Measurements from ENCODE around the gene BTBD19. TPM values are rescaled to one million over a fixed set of nuclear protein-coding genes. Genes with fewer than 3 reads are reported as not detected.

The BTBD19 gene
- total RNA-seq, 1 donor from 2014 or later = 4.4 TPM

DNA sequence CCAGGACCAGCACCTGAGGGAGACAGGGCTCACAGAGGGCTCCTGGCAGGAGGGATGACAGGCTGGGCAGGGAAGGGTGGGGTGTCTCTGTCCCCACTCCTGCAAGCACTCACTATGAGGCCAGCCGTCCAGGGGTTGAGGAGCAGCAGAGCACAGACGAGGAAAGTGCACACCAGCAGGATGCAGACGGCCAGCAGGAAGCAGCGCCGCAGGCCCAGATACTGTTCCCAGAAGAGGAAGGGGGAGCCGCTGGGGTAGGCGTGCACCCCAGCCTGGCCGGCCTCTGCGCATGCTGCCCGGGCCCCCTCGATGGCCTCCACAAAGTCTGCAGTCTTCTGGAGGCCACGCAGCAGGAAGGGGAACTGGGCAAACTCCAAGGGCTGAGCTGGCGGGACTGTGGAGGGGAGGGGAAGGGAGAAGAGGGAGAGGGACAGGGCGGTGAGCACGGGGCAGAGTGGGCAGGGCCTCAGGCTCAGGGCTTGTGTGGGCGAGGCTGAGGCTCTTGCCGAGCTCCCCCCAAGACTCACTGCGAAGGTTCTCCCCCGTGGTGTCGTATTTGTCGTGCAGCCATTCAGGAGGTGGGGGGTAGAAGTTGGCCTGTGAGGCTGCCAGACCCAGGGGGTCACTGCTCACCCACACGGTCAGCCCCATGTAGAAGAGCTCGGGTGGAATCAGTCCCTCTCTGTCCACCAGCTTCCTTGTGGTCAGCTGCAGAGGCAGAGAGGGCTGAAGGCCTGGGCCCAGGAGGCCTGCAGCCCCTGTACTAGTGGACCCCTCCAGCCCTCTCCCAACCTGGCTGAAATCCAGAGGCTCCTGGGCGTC, 18.3 kb downstream of the BTBD19 start:
- DNase-seq (ENCODE audit: low read depth) = no peak
- no peak for TF ChIP-seq CTCF (IDR thresholded peaks at IDR 0.05; ENCODE audit: insufficient read depth, low read length, poor library complexity, severe bottlenecking)
- Histone ChIP-seq H3K36me3 (ENCODE audit: control insufficient read depth, insufficient read depth, low read length) (no peaks in the 10 kb centered on the region), H3K27me3 (ENCODE audit: control insufficient read depth, insufficient read depth, low read length) (no peaks in the 10 kb centered on the region), H3K4me3 (ENCODE audit: low read depth, low read length) (no peak overlapping the region)

DNA sequence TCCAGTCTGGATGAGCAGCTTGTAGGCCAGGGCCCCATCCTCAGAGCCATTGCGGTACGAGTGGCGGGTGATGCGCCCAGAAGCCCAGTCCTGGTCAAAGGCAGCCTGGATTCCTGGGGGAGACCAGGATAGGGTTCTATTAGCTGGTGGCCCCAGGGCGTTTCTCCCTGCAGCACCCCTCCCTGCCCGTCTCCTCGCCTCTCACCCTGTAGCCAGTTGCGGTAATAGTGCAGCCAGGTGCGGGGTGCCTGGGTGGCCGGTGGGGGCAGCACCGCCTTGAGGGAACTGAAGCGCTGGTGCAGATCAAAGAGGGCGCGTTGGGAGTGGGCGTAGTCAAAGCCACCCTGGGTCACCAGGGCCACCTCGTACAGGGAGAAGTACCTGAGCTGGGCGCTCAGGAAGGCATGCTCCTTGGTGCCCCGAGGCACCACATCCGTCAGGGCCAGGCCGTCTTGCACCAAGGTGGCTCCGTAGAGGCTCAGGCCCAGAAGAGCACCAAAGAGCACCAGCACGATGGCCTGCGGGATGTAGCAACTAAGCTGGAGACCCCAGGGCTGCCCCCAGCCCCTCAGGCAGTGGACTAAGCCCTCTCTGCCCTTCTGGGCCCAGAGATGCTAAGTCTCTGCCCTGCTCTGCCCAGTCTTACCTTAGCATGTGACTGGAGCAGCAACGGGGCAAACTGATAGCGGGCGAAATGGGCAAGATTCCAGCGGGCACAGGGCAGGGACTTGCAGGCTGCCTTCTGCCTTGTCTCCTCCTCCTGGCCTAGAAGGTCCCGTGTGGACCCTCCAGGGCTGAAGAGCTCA, 19.1 kb downstream of the BTBD19 start:
- no peaks in the 10 kb centered on the region for H3K36me3 ChIP-seq (ENCODE audit: control insufficient read depth, insufficient read depth, low read length)
- TF ChIP-seq CTCF (IDR thresholded peaks at IDR 0.05; ENCODE audit: insufficient read depth, low read length, poor library complexity, severe bottlenecking) = no peak
- no peak overlapping the region for H3K4me3 ChIP-seq (ENCODE audit: low read depth, low read length)
- no peak for DNase-seq (ENCODE audit: low read depth)
- no peaks in the 10 kb centered on the region for H3K27me3 ChIP-seq (ENCODE audit: control insufficient read depth, insufficient read depth, low read length)

DNA sequence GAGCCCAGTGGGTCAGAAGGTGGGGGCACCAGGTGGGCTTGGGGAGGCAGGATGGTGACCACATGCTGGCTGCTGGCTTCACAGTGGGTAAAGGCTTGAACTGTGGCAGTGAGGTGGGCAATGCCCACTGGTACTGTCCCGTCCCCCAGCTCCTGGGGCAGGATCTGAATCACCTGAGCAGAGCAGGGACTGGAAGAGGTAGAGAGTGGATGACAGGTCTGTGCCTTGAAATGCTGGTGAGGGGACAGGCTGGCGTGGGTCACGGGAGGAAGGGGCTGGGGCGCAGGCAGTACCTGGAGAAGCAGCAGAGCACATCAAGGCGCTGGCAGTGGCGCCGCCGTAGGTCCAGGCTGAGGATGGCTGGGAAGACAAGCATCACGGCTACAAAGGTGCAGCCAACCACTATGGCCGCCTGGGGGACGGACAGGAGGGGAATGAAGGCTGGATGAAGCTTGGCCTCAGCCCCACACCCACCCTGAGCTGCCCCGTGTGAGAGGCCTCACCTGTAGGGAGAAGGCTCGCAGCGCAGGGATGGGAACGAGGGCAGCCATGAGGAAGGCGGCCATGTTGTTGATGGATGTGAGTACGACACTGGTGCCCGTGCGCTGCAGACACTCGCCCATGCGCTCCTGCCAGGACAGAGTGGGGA, 19.8 kb downstream of the BTBD19 start:
- TF ChIP-seq CTCF (IDR thresholded peaks at IDR 0.05; ENCODE audit: insufficient read depth, low read length, poor library complexity, severe bottlenecking) = no peak

GRCh38 chr1:44828841-44829440, 20.6 kb downstream of the BTBD19 start:
- Histone ChIP-seq H3K36me3 (ENCODE audit: control insufficient read depth, insufficient read depth, low read length) (no peaks in the 10 kb centered on the region), H3K27me3 (ENCODE audit: control insufficient read depth, insufficient read depth, low read length) (no peaks in the 10 kb centered on the region), H3K4me3 (ENCODE audit: low read depth, low read length) (no peak overlapping the region)
- TF ChIP-seq CTCF (IDR thresholded peaks at IDR 0.05; ENCODE audit: insufficient read depth, low read length, poor library complexity, severe bottlenecking) = no peak
- DNase-seq (ENCODE audit: low read depth) = no peak

More for the DNA sequence above, 19.8 kb downstream of the BTBD19 start:
- H3K36me3 ChIP-seq (ENCODE audit: control insufficient read depth, insufficient read depth, low read length) = no peaks in the 10 kb centered on the region
- H3K27me3 ChIP-seq (ENCODE audit: control insufficient read depth, insufficient read depth, low read length) = no peaks in the 10 kb centered on the region
- H3K4me3 ChIP-seq (ENCODE audit: low read depth, low read length) = no peak overlapping the region
- DNase-seq (ENCODE audit: low read depth) = no peak

GRCh38 chr1:44829506-44830384, 21.4 kb downstream of the BTBD19 start:
- no peaks in the 10 kb centered on the region for H3K27me3 ChIP-seq (ENCODE audit: control insufficient read depth, insufficient read depth, low read length)
- H3K4me3 ChIP-seq (ENCODE audit: low read depth, low read length) = no peak overlapping the region
- no peak for DNase-seq (ENCODE audit: low read depth)
- no peak for TF ChIP-seq CTCF (IDR thresholded peaks at IDR 0.05; ENCODE audit: insufficient read depth, low read length, poor library complexity, severe bottlenecking)
- no peaks in the 10 kb centered on the region for H3K36me3 ChIP-seq (ENCODE audit: control insufficient read depth, insufficient read depth, low read length)

All from kidney epithelial cell (primary cell).